Measurements from ENCODE around the gene PLVAP. TPM values are rescaled to one million over a fixed set of nuclear protein-coding genes. Genes with fewer than 3 reads are reported as not detected.

The PLVAP gene
- polyA plus RNA-seq, 2 of the 4 experiments (the other 2 are of a cell fraction): not detected

GRCh38 chr19:17389957-17390664, 13.0 kb upstream of the PLVAP start:
- Histone ChIP-seq H3K4me1 (peaks cover 4% of the 10 kb centered on the region; the same call in 1 of the 3 replicates), H3K4me2 (peak overlapping the region; percentile 97), H3K9me3 (peaks cover 10% of the 10 kb centered on the region; the same call in 2 of the 3 replicates), H3K4me3 (peak overlapping the region; percentile 47), H3K27ac (peak overlapping the region; percentile 62 to 78)
- TF ChIP-seq RNF2 (IDR thresholded peaks at IDR 0.05; ENCODE audit: borderline replicate concordance, low read depth) (no peak), CHD4 (IDR thresholded peaks at IDR 0.05; ENCODE audit: borderline replicate concordance) (0 out of 2 replicates have a peak, but pooled peaks have one; percentile 73)
- CTCF ChIA-PET: interaction anchor here (0.7 to 8.8 kb wide), 13 partner anchors 9 to 129 kb away, joined by 3 to 111 read pairs (median 4); partner anchors contain the start of genes MRPL34 and TMEM221
- WGBS (ENCODE audit: missing lambda C conversion rate): 82% methylated on average over 5 of the region's 37 CpGs
- POLR2A ChIA-PET: interaction anchor here (0.9 kb wide), 1 partner anchor 52 kb away, joined by 10 read pairs; the partner anchor contains the start of gene GTPBP3
- ATAC-seq (no peak), DNase-seq (ENCODE audit: low read depth in 1 of 2, low spot score in 1 of 2) (no peak), FAIRE-seq (no peak)

GRCh38 chr19:17389288-17389687, 12.1 kb upstream of the PLVAP start:
- no peak overlapping the region for H3K4me3 ChIP-seq
- peaks cover 4% of the 10 kb centered on the region; the same call in 1 of the 3 replicates for H3K4me1 ChIP-seq
- FAIRE-seq: no peak
- H3K27ac ChIP-seq: no peak overlapping the region
- H3K9me3 ChIP-seq: peaks cover 10% of the 10 kb centered on the region; the same call in 2 of the 3 replicates
- no peak for DNase-seq (ENCODE audit: low read depth in 1 of 2, low spot score in 1 of 2)
- 0% methylated on average over 1 of the region's 1 CpG for WGBS (ENCODE audit: missing lambda C conversion rate)
- ChIA-PET POLR2A (interaction anchor here (0.9 kb wide), 1 partner anchor 52 kb away, joined by 10 read pairs; the partner anchor contains the start of gene GTPBP3), CTCF (interaction anchor here (0.6 to 8.8 kb wide), 13 partner anchors 9 to 224 kb away, joined by 3 to 111 read pairs (median 4); partner anchors contain the start of gene TMEM221)
- no peak overlapping the region for H3K4me2 ChIP-seq
- no peak for ATAC-seq
- TF ChIP-seq MAZ (IDR thresholded peaks at IDR 0.05; ENCODE audit: borderline replicate concordance, low read depth, low read length): no peak
- TF ChIP-seq ATOH8 (CRISPR knock-in tag; IDR thresholded peaks at IDR 0.05; ENCODE audit: low read depth): no peak
- TF ChIP-seq HDAC2 (IDR thresholded peaks at IDR 0.05): no peak
- TF ChIP-seq RAD21 (conservative IDR thresholded peaks at IDR 0.05 in 1 of 2, IDR thresholded peaks at IDR 0.05 in 1 of 2): no peak
- no peak for TF ChIP-seq HEYL (CRISPR knock-in tag; IDR thresholded peaks at IDR 0.05)
- no peak for TF ChIP-seq TP53 (CRISPR knock-in tag; IDR thresholded peaks at IDR 0.05)
- TF ChIP-seq JUNB (IDR thresholded peaks at IDR 0.05): no peak
- no peak for TF ChIP-seq BHLHE40 (IDR thresholded peaks at IDR 0.05; ENCODE audit: low read depth, low read length)
- TF ChIP-seq EHF (CRISPR knock-in tag; IDR thresholded peaks at IDR 0.05): no peak
- no peak for TF ChIP-seq PHF8 (IDR thresholded peaks at IDR 0.05; ENCODE audit: borderline replicate concordance, low read depth)
- TF ChIP-seq CEBPB (IDR thresholded peaks at IDR 0.05): no peak
- no peak for TF ChIP-seq ELK1 (IDR thresholded peaks at IDR 0.05; ENCODE audit: low read depth, low read length)
- TF ChIP-seq MAFK (IDR thresholded peaks at IDR 0.05; ENCODE audit: partially characterized antibody): no peak
- TF ChIP-seq ZSCAN20 (CRISPR knock-in tag; IDR thresholded peaks at IDR 0.05): no peak
- no peak for TF ChIP-seq HOXB5 (CRISPR knock-in tag; IDR thresholded peaks at IDR 0.05)
- no peak for TF ChIP-seq MYC (IDR thresholded peaks at IDR 0.05; ENCODE audit: borderline replicate concordance, low read length)
- no peak for TF ChIP-seq SREBF2 (IDR thresholded peaks at IDR 0.05)
- no peak for TF ChIP-seq REST (IDR thresholded peaks at IDR 0.05)
